Fibroblast of lung (primary cell): ENCODE data around the gene FKBP10. TPM values are rescaled to one million over a fixed set of nuclear protein-coding genes. Genes with fewer than 3 reads are reported as not detected.

ENCODE experiments used
- DNase-seq, 2 donors: peaks; one replicate each; pipeline versions ENCODE4 v3.0.0 to v3.0.0-alpha.2; 2010; ENCODE audit warnings: low read depth in 2 of 2
- H2AFZ ChIP-seq: 2 replicates; pipeline ENCODE4 v1.5.1; 2012; ENCODE audit warnings: low read length, control low read depth, inconsistent platforms
- H3K27ac ChIP-seq: 2 replicates; pipeline ENCODE4 v1.5.1; 2011; ENCODE audit warnings: low read length, control low read depth; ENCODE audit not compliant: insufficient read depth
- H3K27me3 ChIP-seq: 2 replicates; pipeline ENCODE4 v1.5.1; 2011; ENCODE audit warnings: mild to moderate bottlenecking, low read length; ENCODE audit not compliant: control insufficient read depth, insufficient read depth
- H3K36me3 ChIP-seq: 2 replicates; pipeline ENCODE4 v1.5.1; 2011; ENCODE audit warnings: low read length; ENCODE audit not compliant: control insufficient read depth, insufficient read depth
- H3K4me1 ChIP-seq: 2 replicates; pipeline ENCODE4 v1.5.1; 2011; ENCODE audit warnings: low read length; ENCODE audit not compliant: control insufficient read depth, insufficient read depth; ENCODE audit errors: extremely low read depth
- H3K4me2 ChIP-seq: 2 replicates; pipeline ENCODE4 v1.5.1; 2011; ENCODE audit warnings: low read length, control low read depth; ENCODE audit not compliant: insufficient read depth; ENCODE audit errors: extremely low read depth
- H3K4me3 ChIP-seq, 4 experiments: fragments of 200-600 bp in 1 of 4; sonication (generic) in 1 of 4; replicated peaks in 1 of 4; 2 replicates each; pipeline ENCODE4 v1.5.1; 2011 to 2016; ENCODE audit warnings: low read length in 4 of 4, low read depth in 3 of 4, mild to moderate bottlenecking in 3 of 4, control low read depth in 2 of 4, inconsistent platforms in 1 of 4, mixed read lengths in 1 of 4; ENCODE audit not compliant: insufficient read depth in 1 of 4; ENCODE audit errors: control extremely low read depth in 1 of 4
- H3K79me2 ChIP-seq: 2 replicates; pipeline ENCODE4 v1.5.1; 2012; ENCODE audit warnings: mild to moderate bottlenecking, low read length, inconsistent platforms; ENCODE audit not compliant: control insufficient read depth, insufficient read depth
- H3K9ac ChIP-seq: 2 replicates; pipeline ENCODE4 v1.5.1; 2011; ENCODE audit warnings: mild to moderate bottlenecking, low read length, control low read depth; ENCODE audit not compliant: insufficient read depth
- H3K9me3 ChIP-seq: 2 replicates; pipeline ENCODE4 v1.5.1; 2012; ENCODE audit warnings: low read depth, low read length; ENCODE audit not compliant: control insufficient read depth, insufficient read depth
- H4K20me1 ChIP-seq: 2 replicates; pipeline ENCODE4 v1.5.1; 2011; ENCODE audit warnings: low read length; ENCODE audit not compliant: control insufficient read depth, insufficient read depth; ENCODE audit errors: extremely low read depth
- EZH2 ChIP-seq: IDR thresholded peaks from 2 replicates; pipeline ENCODE4 v1.5.1; 2012; ENCODE audit warnings: low read length, control low read depth, mild to moderate bottlenecking; ENCODE audit errors: missing control alignments
- polyA plus RNA-seq, 2 donors: library from polyadenylated mRNA; depleted of rRNA in 1 of 2; stranded (reverse) in 1 of 2; unstranded in 1 of 2; fragments of >200 nt; gene quantifications; 2 replicates each; pipeline ENCODE4 v1.2.1, GENCODE V29; 2011 to 2012; ENCODE audit warnings: missing spikeins in 1 of 2
- total RNA-seq: library from RNA; depleted of rRNA; stranded (reverse); fragments of >200 nt; gene quantifications from 2 replicates; pipeline ENCODE4 v1.2.1, GENCODE V29; 2014
- TF ChIP-seq, protein P1 (sequence below), 2 donors: IDR thresholded peaks in 1 of 2; conservative IDR thresholded peaks in 1 of 2; 1 replicate in 1 of 2; 2 replicates in 1 of 2; pipeline ENCODE4 v1.5.1; 2011 to 2012; ENCODE audit warnings: low read length in 2 of 2, control low read depth in 1 of 2, inconsistent platforms in 1 of 2, low read depth in 1 of 2, mild to moderate bottlenecking in 1 of 2

Gene FKBP10
- total and polyA plus RNA-seq, 2 donors (not counting 1 experiment from before 2014, with no cell fraction given) = 182 to 242 TPM

- H3K27ac ChIP-seq = peak overlapping the region; percentile 77
- peak overlapping the region; percentile 71 for H3K9ac ChIP-seq
- TF ChIP-seq, protein P1, sequence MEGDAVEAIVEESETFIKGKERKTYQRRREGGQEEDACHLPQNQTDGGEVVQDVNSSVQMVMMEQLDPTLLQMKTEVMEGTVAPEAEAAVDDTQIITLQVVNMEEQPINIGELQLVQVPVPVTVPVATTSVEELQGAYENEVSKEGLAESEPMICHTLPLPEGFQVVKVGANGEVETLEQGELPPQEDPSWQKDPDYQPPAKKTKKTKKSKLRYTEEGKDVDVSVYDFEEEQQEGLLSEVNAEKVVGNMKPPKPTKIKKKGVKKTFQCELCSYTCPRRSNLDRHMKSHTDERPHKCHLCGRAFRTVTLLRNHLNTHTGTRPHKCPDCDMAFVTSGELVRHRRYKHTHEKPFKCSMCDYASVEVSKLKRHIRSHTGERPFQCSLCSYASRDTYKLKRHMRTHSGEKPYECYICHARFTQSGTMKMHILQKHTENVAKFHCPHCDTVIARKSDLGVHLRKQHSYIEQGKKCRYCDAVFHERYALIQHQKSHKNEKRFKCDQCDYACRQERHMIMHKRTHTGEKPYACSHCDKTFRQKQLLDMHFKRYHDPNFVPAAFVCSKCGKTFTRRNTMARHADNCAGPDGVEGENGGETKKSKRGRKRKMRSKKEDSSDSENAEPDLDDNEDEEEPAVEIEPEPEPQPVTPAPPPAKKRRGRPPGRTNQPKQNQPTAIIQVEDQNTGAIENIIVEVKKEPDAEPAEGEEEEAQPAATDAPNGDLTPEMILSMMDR (conservative IDR thresholded peaks at IDR 0.05 in 1 of 2, IDR thresholded peaks at IDR 0.05 in 1 of 2; ENCODE audit: low read depth in 1 of 2, low read length in 2 of 2) = no peak
- TF ChIP-seq EZH2 = no peak
- H3K36me3 ChIP-seq = peaks cover 12% of the 10 kb centered on the region
- DNase-seq = no peak
- H3K79me2 ChIP-seq = peaks cover 47% of the 10 kb centered on the region
- H3K4me2 ChIP-seq = peak overlapping the region; percentile 91
- H2AFZ ChIP-seq = peak overlapping the region; percentile 57
- peak overlapping the region; percentile 89 to 99 (median 94) for H3K4me3 ChIP-seq
- H3K4me1 ChIP-seq = peaks cover 14% of the 10 kb centered on the region
- H3K9me3 ChIP-seq = no peaks in the 10 kb centered on the region
- H4K20me1 ChIP-seq = no peaks in the 10 kb centered on the region
- H3K27me3 ChIP-seq = no peaks in the 10 kb centered on the region
Observed at GRCh38 chr17:41813152-41813680, 412 bp downstream of the FKBP10 start.

- Histone ChIP-seq H2AFZ (no peak overlapping the region), H3K27ac (peak overlapping the region; percentile 77), H3K27me3 (no peaks in the 10 kb centered on the region), H3K9ac (peak overlapping the region; percentile 71), H3K36me3 (peaks cover 14% of the 10 kb centered on the region), H3K79me2 (peaks cover 47% of the 10 kb centered on the region), H3K9me3 (no peaks in the 10 kb centered on the region), H3K4me1 (peaks cover 14% of the 10 kb centered on the region), H4K20me1 (no peaks in the 10 kb centered on the region), H3K4me3 (peak overlapping the region; percentile 89 to 99 (median 94)), H3K4me2 (peak overlapping the region; percentile 91)
- DNase-seq = no peak
- TF ChIP-seq EZH2 = no peak
- TF ChIP-seq, protein P1 (conservative IDR thresholded peaks at IDR 0.05 in 1 of 2, IDR thresholded peaks at IDR 0.05 in 1 of 2; ENCODE audit: low read depth in 1 of 2, low read length in 2 of 2) = no peak
Observed at GRCh38 chr17:41813699-41814124, 908 bp downstream of the FKBP10 start.

- peak overlapping the region; percentile 89 to 99 (median 94) for H3K4me3 ChIP-seq
- H3K9ac ChIP-seq = no peak overlapping the region
- peaks cover 47% of the 10 kb centered on the region for H3K79me2 ChIP-seq
Observed at GRCh38 chr17:41814195-41814594, 1.4 kb downstream of the FKBP10 start.

More at GRCh38 chr17:41814195-41814594, 1.4 kb downstream of the FKBP10 start:
- peaks cover 14% of the 10 kb centered on the region for H3K4me1 ChIP-seq
- DNase-seq = peak; percentile 29 to 52
- H2AFZ ChIP-seq = no peak overlapping the region
- no peaks in the 10 kb centered on the region for H3K27me3 ChIP-seq
- TF ChIP-seq EZH2 = no peak
- TF ChIP-seq, protein P1 (conservative IDR thresholded peaks at IDR 0.05 in 1 of 2, IDR thresholded peaks at IDR 0.05 in 1 of 2; ENCODE audit: low read depth in 1 of 2, low read length in 2 of 2) = no peak
- H3K36me3 ChIP-seq = peaks cover 16% of the 10 kb centered on the region
- peak overlapping the region; percentile 91 for H3K4me2 ChIP-seq
- H3K9me3 ChIP-seq = no peaks in the 10 kb centered on the region
- no peaks in the 10 kb centered on the region for H4K20me1 ChIP-seq
- H3K27ac ChIP-seq = peak overlapping the region; percentile 77
